Tibial nerve (tissue), 3 donors: ENCODE measurements around the gene PRKAR2A.

Experiments
- POLR2A ChIP-seq, 2 donors: fragments of 450-650 bp; IDR thresholded peaks; one replicate each; pipeline ENCODE4 v1.6.1; 2017; ENCODE audit warnings: antibody characterized with exemption in 2 of 2, mild to moderate bottlenecking in 2 of 2, moderate library complexity in 2 of 2
- TF ChIP-seq, protein P1 (sequence below), 5 experiments: fragments of 200-600 bp in 3 of 5; fragments of 450-650 bp in 2 of 5; sonication (generic) in 3 of 5; IDR thresholded peaks; one replicate each; pipeline ENCODE4 v1.5.1; 2016 to 2019; ENCODE audit warnings: antibody characterized with exemption in 5 of 5, mild to moderate bottlenecking in 3 of 5, moderate library complexity in 2 of 5

DNA sequence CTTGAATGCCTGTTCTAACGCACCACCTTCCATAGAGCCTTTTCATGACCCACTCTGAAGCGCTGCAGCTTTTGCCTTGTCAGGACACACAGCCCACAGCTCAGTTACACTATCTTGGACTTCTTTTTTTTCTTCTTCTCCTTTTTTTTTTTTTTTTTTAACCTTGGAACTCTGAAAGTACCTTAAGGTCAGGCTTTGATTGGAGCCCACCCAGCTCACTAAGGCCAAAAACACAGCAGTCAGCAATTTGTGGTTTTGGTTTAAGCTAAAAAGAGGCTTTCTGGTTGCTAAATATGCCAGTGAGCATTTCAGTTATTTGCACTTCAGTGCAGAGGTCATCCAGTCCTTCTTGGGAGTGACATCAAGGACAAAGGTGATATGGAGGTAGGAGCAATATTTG lies 49.3 kb upstream of the PRKAR2A start:
- TF ChIP-seq, protein P1, sequence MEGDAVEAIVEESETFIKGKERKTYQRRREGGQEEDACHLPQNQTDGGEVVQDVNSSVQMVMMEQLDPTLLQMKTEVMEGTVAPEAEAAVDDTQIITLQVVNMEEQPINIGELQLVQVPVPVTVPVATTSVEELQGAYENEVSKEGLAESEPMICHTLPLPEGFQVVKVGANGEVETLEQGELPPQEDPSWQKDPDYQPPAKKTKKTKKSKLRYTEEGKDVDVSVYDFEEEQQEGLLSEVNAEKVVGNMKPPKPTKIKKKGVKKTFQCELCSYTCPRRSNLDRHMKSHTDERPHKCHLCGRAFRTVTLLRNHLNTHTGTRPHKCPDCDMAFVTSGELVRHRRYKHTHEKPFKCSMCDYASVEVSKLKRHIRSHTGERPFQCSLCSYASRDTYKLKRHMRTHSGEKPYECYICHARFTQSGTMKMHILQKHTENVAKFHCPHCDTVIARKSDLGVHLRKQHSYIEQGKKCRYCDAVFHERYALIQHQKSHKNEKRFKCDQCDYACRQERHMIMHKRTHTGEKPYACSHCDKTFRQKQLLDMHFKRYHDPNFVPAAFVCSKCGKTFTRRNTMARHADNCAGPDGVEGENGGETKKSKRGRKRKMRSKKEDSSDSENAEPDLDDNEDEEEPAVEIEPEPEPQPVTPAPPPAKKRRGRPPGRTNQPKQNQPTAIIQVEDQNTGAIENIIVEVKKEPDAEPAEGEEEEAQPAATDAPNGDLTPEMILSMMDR (IDR thresholded peaks at IDR 0.05): no peak
- TF ChIP-seq POLR2A (IDR thresholded peaks at IDR 0.05): no peak
